Glomerular visceral epithelial cell (primary cell): ENCODE results near the gene KCNC1.

ENCODE experiments used
- DNase-seq: peaks from one replicate; pipeline ENCODE4 v3.0.0-alpha.2; 2016; ENCODE audit errors: extremely low spot score

KCNC1 gene

GRCh38 chr11:17774232-17775034, 39.9 kb downstream of the KCNC1 start:
- DNase-seq: no peak

- no peak for DNase-seq
These were observed 40.4 kb downstream of the KCNC1 start for GRCh38 chr11:17775035-17775348.

GRCh38 chr11:17775507-17776211, 41.1 kb downstream of the KCNC1 start:
- DNase-seq: no peak

GRCh38 chr11:17776212-17776875, 41.8 kb downstream of the KCNC1 start:
- DNase-seq: no peak

GRCh38 chr11:17777086-17777737, 42.6 kb downstream of the KCNC1 start:
- no peak for DNase-seq

- no peak for DNase-seq
These were observed 43.1 kb downstream of the KCNC1 start for GRCh38 chr11:17777738-17778091.

GRCh38 chr11:17778352-17778751, 43.8 kb downstream of the KCNC1 start:
- DNase-seq: no peak

GRCh38 chr11:17778956-17779860, 44.6 kb downstream of the KCNC1 start:
- no peak for DNase-seq

- DNase-seq: no peak
These were observed 45.4 kb downstream of the KCNC1 start for GRCh38 chr11:17779861-17780594.

- no peak for DNase-seq
These were observed 46.1 kb downstream of the KCNC1 start for GRCh38 chr11:17780668-17781067.

GRCh38 chr11:17781221-17781620, 46.6 kb downstream of the KCNC1 start:
- no peak for DNase-seq

- DNase-seq: no peak
These were observed 47.0 kb downstream of the KCNC1 start for GRCh38 chr11:17781626-17782025.

- no peak for DNase-seq
These were observed 47.6 kb downstream of the KCNC1 start for GRCh38 chr11:17782145-17782544.

- no peak for DNase-seq
These were observed 48.2 kb downstream of the KCNC1 start for GRCh38 chr11:17782603-17783337.

- DNase-seq: no peak
These were observed 49.3 kb downstream of the KCNC1 start for GRCh38 chr11:17783878-17784277.

GRCh38 chr11:17786824-17787525, 52.4 kb downstream of the KCNC1 start:
- DNase-seq: peak; percentile 13

GRCh38 chr11:17788084-17788483, 53.5 kb downstream of the KCNC1 start:
- DNase-seq: no peak

- DNase-seq: no peak
These were observed 55.9 kb downstream of the KCNC1 start for GRCh38 chr11:17790453-17790852.

- DNase-seq: no peak
These were observed 56.6 kb downstream of the KCNC1 start for GRCh38 chr11:17791144-17791543.
